ENCODE measurements around the gene PDE6B. TPM values are rescaled to one million over a fixed set of nuclear protein-coding genes. Genes with fewer than 3 reads are reported as not detected.

PDE6B gene
- total RNA-seq, 1 experiment from 2014 or later: 10.8 TPM

- H3K4me1 Mint-ChIP-seq: no peaks in the 10 kb centered on the region
- peaks cover 4 to 5% of the 10 kb centered on the region in 2 experiments; a peak in 3 of 5 replicates for H3K9me3 Mint-ChIP-seq
- Histone ChIP-seq H2AFZ (ENCODE audit: low read length) (no peak overlapping the region), H2BK12ac (ENCODE audit: insufficient read length, low read depth, low read length) (no peak overlapping the region), H2BK120ac (ENCODE audit: low read depth, low read length, poor library complexity, severe bottlenecking) (no peak overlapping the region), H3K23ac (ENCODE audit: insufficient read length, low read depth, low read length) (no peak overlapping the region), H3K4me1 (ENCODE audit: insufficient read depth, low read length) (no peaks in the 10 kb centered on the region), H4K5ac (ENCODE audit: insufficient read length, low read depth, low read length) (no peak overlapping the region), H3K79me2 (ENCODE audit: insufficient read depth, low read length) (no peaks in the 10 kb centered on the region), H3K79me1 (ENCODE audit: insufficient read depth, low read depth, low read length, poor library complexity, severe bottlenecking) (no peaks in the 10 kb centered on the region), H2BK15ac (ENCODE audit: low read depth, low read length) (no peak overlapping the region), H3K27me3 (ENCODE audit: insufficient read depth, low read length) (no peaks in the 10 kb centered on the region; the same call in 1 of the 2 replicates), H3K27ac (ENCODE audit: insufficient read length, low read depth, low read length) (no peak overlapping the region), H3K9ac (ENCODE audit: extremely low read depth, insufficient read length, low read length) (no peak overlapping the region), H3K14ac (ENCODE audit: insufficient read depth, low read length) (no peak overlapping the region), H2AK5ac (ENCODE audit: insufficient read length, low read length) (no peak overlapping the region), H2BK20ac (ENCODE audit: low read depth, low read length, poor library complexity, severe bottlenecking) (no peak overlapping the region), H3K18ac (ENCODE audit: insufficient read length, low read depth, low read length) (no peak overlapping the region), H2BK5ac (ENCODE audit: insufficient read length, low read length) (no peak overlapping the region), H3K23me2 (ENCODE audit: insufficient read length, low read depth, low read length, poor library complexity, severe bottlenecking) (no peaks in the 10 kb centered on the region), H3T11ph (ENCODE audit: low read length) (no peak overlapping the region), H3K4me2 (ENCODE audit: insufficient read depth, insufficient read length, low read length) (no peak overlapping the region), H4K20me1 (ENCODE audit: control insufficient read depth, insufficient read depth, insufficient read length) (no peaks in the 10 kb centered on the region), H4K8ac (replicated peaks; ENCODE audit: insufficient read length, low read depth, low read length) (no peak overlapping the region), H3K9me3 (ENCODE audit: control insufficient read depth, low read depth, low read length) (no peaks in the 10 kb centered on the region), H3K4ac (ENCODE audit: low read depth, low read length) (no peak overlapping the region), H4K91ac (ENCODE audit: insufficient read length, low read depth, low read length) (no peak overlapping the region), H3K56ac (ENCODE audit: insufficient read length, low read depth, low read length) (no peak overlapping the region)
- peaks cover 44% of the 10 kb centered on the region for H3K27me3 Mint-ChIP-seq (ENCODE audit: low read depth)
- no peak for DNase-seq
- TF ChIP-seq CTCF (conservative IDR thresholded peaks at IDR 0.05): no peak
- no peaks in the 10 kb centered on the region for H3K36me3 Mint-ChIP-seq (ENCODE audit: insufficient read depth in 1 of 3, low read depth in 3 of 3)
- WGBS (ENCODE audit: extremely low coverage, insufficient read length, low lambda C conversion rate): no CpG with 5 or more reads among the region's 7 CpGs
- no peak overlapping the region; a peak in 1 of 7 replicates for H3K27ac Mint-ChIP-seq
- H3K4me3 Mint-ChIP-seq: no peak overlapping the region
Observed at GRCh38 chr4:608236-608635, 17.1 kb upstream of the PDE6B start.

All from H9 (cell line).